GM19452 (cell line): ENCODE results near the gene OR2F1.

Source experiments
- ATAC-seq: cut with Tn5 transposase; IDR thresholded peaks from one replicate; pipeline ENCODE4 v1.9.1; 2021; ENCODE audit not compliant: unreplicated experiment

OR2F1 gene

GRCh38 chr7:143954544-143954943, at the start of gene OR2F1:
Gene OR2F1, plus strand, starts transcription at chr7:143954844. Its CDS starts 5,127 bp downstream, at chr7:143959971.
- no peak for ATAC-seq

GRCh38 chr7:143905509-143905908, 49.1 kb upstream of the OR2F1 start:
- no peak for ATAC-seq

GRCh38 chr7:143906151-143906550, 48.5 kb upstream of the OR2F1 start:
- ATAC-seq = no peak

GRCh38 chr7:143906895-143907294, 47.7 kb upstream of the OR2F1 start:
- no peak for ATAC-seq

GRCh38 chr7:143908120-143908519, 46.5 kb upstream of the OR2F1 start:
- no peak for ATAC-seq

GRCh38 chr7:143909863-143910262, 44.8 kb upstream of the OR2F1 start:
- no peak for ATAC-seq

GRCh38 chr7:143910473-143911248, 44.0 kb upstream of the OR2F1 start:
- ATAC-seq = no peak

GRCh38 chr7:143913945-143914615, 40.6 kb upstream of the OR2F1 start:
- ATAC-seq = no peak

- ATAC-seq = no peak
These were observed 39.5 kb upstream of the OR2F1 start for GRCh38 chr7:143914938-143915652.

- ATAC-seq = no peak
These were observed 29.8 kb upstream of the OR2F1 start for GRCh38 chr7:143924851-143925250.

GRCh38 chr7:143929224-143929920, 25.3 kb upstream of the OR2F1 start:
- no peak for ATAC-seq

- no peak for ATAC-seq
These were observed 22.9 kb upstream of the OR2F1 start for GRCh38 chr7:143931739-143932138.

- no peak for ATAC-seq
These were observed 19.9 kb upstream of the OR2F1 start, which contains the start of gene OR2F2 for GRCh38 chr7:143934526-143935325. Gene OR2F2, plus strand, starts transcription at chr7:143935233. Its CDS starts 0 bp downstream, at chr7:143935233.

- no peak for ATAC-seq
These were observed 18.3 kb upstream of the OR2F1 start for GRCh38 chr7:143936087-143937009.

- ATAC-seq = no peak
These were observed 16.0 kb upstream of the OR2F1 start for GRCh38 chr7:143938379-143939243.

- ATAC-seq = no peak
These were observed 9.2 kb upstream of the OR2F1 start for GRCh38 chr7:143945423-143945822.

GRCh38 chr7:143947111-143947510, 7.5 kb upstream of the OR2F1 start:
- ATAC-seq = no peak

GRCh38 chr7:143948733-143949132, 5.9 kb upstream of the OR2F1 start:
- ATAC-seq = no peak
